Astrocyte (in vitro differentiated cells and primary cell): ENCODE data around the gene PNKP. TPM values are rescaled to one million over a fixed set of nuclear protein-coding genes. Genes with fewer than 3 reads are reported as not detected.

ENCODE experiments used
- DNase-seq: peaks from one replicate; pipeline ENCODE4 v3.0.0-alpha.2; 2010; ENCODE audit warnings: low read depth
- FAIRE-seq: peaks from 2 replicates; lab custom pipeline; 2011; peaks lifted over from hg19 to GRCh38; lab: Jason Lieb, UNC
- H2AFZ ChIP-seq: 2 replicates; pipeline ENCODE4 v1.6.0; 2012; ENCODE audit warnings: low read depth, low read length, inconsistent platforms
- H3K27ac ChIP-seq: 2 replicates; pipeline ENCODE4 v1.5.1; 2011; ENCODE audit warnings: low read depth, low read length, inconsistent platforms
- H3K27me3 ChIP-seq: 2 replicates; pipeline ENCODE4 v1.6.0; 2011; ENCODE audit warnings: low read length, inconsistent platforms; ENCODE audit not compliant: insufficient read depth
- H3K36me3 ChIP-seq: 2 replicates; pipeline ENCODE4 v1.5.1; 2011; ENCODE audit warnings: low read length, inconsistent platforms; ENCODE audit not compliant: insufficient read depth
- H3K4me1 ChIP-seq: 2 replicates; pipeline ENCODE4 v1.5.1; 2011; ENCODE audit warnings: low read length, inconsistent platforms; ENCODE audit not compliant: insufficient read depth
- H3K4me2 ChIP-seq: 2 replicates; pipeline ENCODE4 v1.6.0; 2012; ENCODE audit warnings: low read length, inconsistent platforms
- H3K4me3 ChIP-seq: 2 replicates; pipeline ENCODE4 v1.5.1; 2011; ENCODE audit warnings: low read depth, mild to moderate bottlenecking, low read length, inconsistent platforms; ENCODE audit not compliant: insufficient read depth
- H3K79me2 ChIP-seq: 2 replicates; pipeline ENCODE4 v1.6.0; 2012; ENCODE audit warnings: mild to moderate bottlenecking, low read length, inconsistent platforms; ENCODE audit not compliant: insufficient read depth
- H3K9ac ChIP-seq: 2 replicates; pipeline ENCODE4 v1.6.0; 2012; ENCODE audit warnings: mild to moderate bottlenecking, low read length, inconsistent platforms
- H3K9me3 ChIP-seq: 2 replicates; pipeline ENCODE4 v1.5.1; 2012; ENCODE audit warnings: low read depth, mild to moderate bottlenecking, low read length, inconsistent platforms; ENCODE audit not compliant: insufficient read depth
- H4K20me1 ChIP-seq: 2 replicates; pipeline ENCODE4 v1.6.0; 2012; ENCODE audit warnings: low read length, inconsistent platforms; ENCODE audit not compliant: insufficient read depth
- H3K27ac Mint-ChIP-seq: one replicate; pipeline ENCODE4 v1.8.0; 2021; ENCODE audit warnings: mild to moderate bottlenecking, mixed read lengths; ENCODE audit not compliant: unreplicated experiment
- H3K27me3 Mint-ChIP-seq: one replicate; pipeline ENCODE4 v1.8.0; 2021; ENCODE audit warnings: low read depth, mixed read lengths; ENCODE audit not compliant: unreplicated experiment
- H3K36me3 Mint-ChIP-seq: one replicate; pipeline ENCODE4 v1.8.0; 2021; ENCODE audit warnings: low read depth, mixed read lengths; ENCODE audit not compliant: unreplicated experiment
- H3K4me1 Mint-ChIP-seq: one replicate; pipeline ENCODE4 v1.8.0; 2021; ENCODE audit warnings: low read depth, mixed read lengths; ENCODE audit not compliant: unreplicated experiment
- H3K4me3 Mint-ChIP-seq: one replicate; pipeline ENCODE4 v1.8.0; 2021; ENCODE audit warnings: mild to moderate bottlenecking, moderate library complexity, mixed read lengths; ENCODE audit not compliant: unreplicated experiment
- H3K9me3 Mint-ChIP-seq: one replicate; pipeline ENCODE4 v1.8.0; 2021; ENCODE audit warnings: mild to moderate bottlenecking, mixed read lengths; ENCODE audit not compliant: unreplicated experiment
- CTCF ChIP-seq: IDR thresholded peaks from 2 replicates; pipeline ENCODE4 v1.5.1; 2011; ENCODE audit warnings: low read depth, mild to moderate bottlenecking, inconsistent platforms, low read length, moderate library complexity; ENCODE audit not compliant: insufficient read depth
- EZH2 ChIP-seq: IDR thresholded peaks from 2 replicates; pipeline ENCODE4 v1.6.1; 2012; ENCODE audit warnings: mild to moderate bottlenecking, low read length, inconsistent platforms; ENCODE audit not compliant: insufficient read depth
- total RNA-seq: library from RNA; stranded (reverse); gene quantifications from 2 replicates; pipeline ENCODE4 v1.2.1, GENCODE V29; 2021

The PNKP gene
- total RNA-seq, 1 donor from 2014 or later, result 54.8 TPM

GRCh38 chr19:49894879-49895565 is 27.6 kb upstream of the PNKP start:
- Histone ChIP-seq H3K27ac (no peak overlapping the region), H3K4me2 (no peak overlapping the region), H3K79me2 (no peaks in the 10 kb centered on the region), H3K36me3 (no peaks in the 10 kb centered on the region), H3K27me3 (no peaks in the 10 kb centered on the region), H3K4me3 (no peak overlapping the region), H3K4me1 (peaks cover 16% of the 10 kb centered on the region), H4K20me1 (no peaks in the 10 kb centered on the region), H2AFZ (no peak overlapping the region), H3K9ac (no peak overlapping the region), H3K9me3 (no peaks in the 10 kb centered on the region)
- Mint-ChIP-seq H3K4me3 (no peak overlapping the region), H3K9me3 (no peaks in the 10 kb centered on the region), H3K27me3 (peaks cover 40% of the 10 kb centered on the region), H3K27ac (no peak overlapping the region), H3K4me1 (peaks cover 2% of the 10 kb centered on the region), H3K36me3 (no peaks in the 10 kb centered on the region)
- DNase-seq (no peak), FAIRE-seq (no peak)
- TF ChIP-seq EZH2, result no peak
- no peak for TF ChIP-seq CTCF

- Histone ChIP-seq H3K4me3 (no peak overlapping the region), H3K36me3 (no peaks in the 10 kb centered on the region), H2AFZ (no peak overlapping the region), H3K27me3 (no peaks in the 10 kb centered on the region), H3K4me2 (no peak overlapping the region), H3K9ac (no peak overlapping the region), H3K4me1 (peaks cover 16% of the 10 kb centered on the region), H3K27ac (no peak overlapping the region), H3K79me2 (no peaks in the 10 kb centered on the region), H4K20me1 (no peaks in the 10 kb centered on the region), H3K9me3 (peaks cover 7% of the 10 kb centered on the region)
- TF ChIP-seq EZH2 (no peak), CTCF (no peak)
- Mint-ChIP-seq H3K36me3 (peaks cover 2% of the 10 kb centered on the region), H3K27ac (no peak overlapping the region), H3K4me1 (peaks cover 2% of the 10 kb centered on the region), H3K27me3 (peaks cover 40% of the 10 kb centered on the region), H3K4me3 (no peak overlapping the region), H3K9me3 (no peaks in the 10 kb centered on the region)
- FAIRE-seq (no peak), DNase-seq (no peak)
These were observed 26.8 kb upstream of the PNKP start for GRCh38 chr19:49894011-49894664.

- Histone ChIP-seq H3K36me3 (no peaks in the 10 kb centered on the region), H4K20me1 (no peaks in the 10 kb centered on the region), H3K9ac (no peak overlapping the region), H3K27ac (no peak overlapping the region), H3K9me3 (peaks cover 7% of the 10 kb centered on the region), H3K79me2 (no peaks in the 10 kb centered on the region), H2AFZ (no peak overlapping the region), H3K4me3 (no peak overlapping the region), H3K27me3 (no peaks in the 10 kb centered on the region), H3K4me2 (no peak overlapping the region), H3K4me1 (peaks cover 14% of the 10 kb centered on the region)
- Mint-ChIP-seq H3K4me1 (peaks cover 2% of the 10 kb centered on the region), H3K9me3 (no peaks in the 10 kb centered on the region), H3K27me3 (peaks cover 39% of the 10 kb centered on the region), H3K36me3 (peaks cover 3% of the 10 kb centered on the region), H3K4me3 (no peak overlapping the region), H3K27ac (no peak overlapping the region)
- FAIRE-seq (no peak), DNase-seq (no peak)
- no peak for TF ChIP-seq EZH2
- TF ChIP-seq CTCF, result no peak
These were observed 25.3 kb upstream of the PNKP start for GRCh38 chr19:49892716-49893115.
